DMS79 (cell line): ENCODE measurements around the gene NDRG2.

Experiments used
- DNase-seq: peaks from one replicate; lab custom pipeline; 2025; lab: John Stamatoyannopoulos, UW

NDRG2 gene

DNA sequence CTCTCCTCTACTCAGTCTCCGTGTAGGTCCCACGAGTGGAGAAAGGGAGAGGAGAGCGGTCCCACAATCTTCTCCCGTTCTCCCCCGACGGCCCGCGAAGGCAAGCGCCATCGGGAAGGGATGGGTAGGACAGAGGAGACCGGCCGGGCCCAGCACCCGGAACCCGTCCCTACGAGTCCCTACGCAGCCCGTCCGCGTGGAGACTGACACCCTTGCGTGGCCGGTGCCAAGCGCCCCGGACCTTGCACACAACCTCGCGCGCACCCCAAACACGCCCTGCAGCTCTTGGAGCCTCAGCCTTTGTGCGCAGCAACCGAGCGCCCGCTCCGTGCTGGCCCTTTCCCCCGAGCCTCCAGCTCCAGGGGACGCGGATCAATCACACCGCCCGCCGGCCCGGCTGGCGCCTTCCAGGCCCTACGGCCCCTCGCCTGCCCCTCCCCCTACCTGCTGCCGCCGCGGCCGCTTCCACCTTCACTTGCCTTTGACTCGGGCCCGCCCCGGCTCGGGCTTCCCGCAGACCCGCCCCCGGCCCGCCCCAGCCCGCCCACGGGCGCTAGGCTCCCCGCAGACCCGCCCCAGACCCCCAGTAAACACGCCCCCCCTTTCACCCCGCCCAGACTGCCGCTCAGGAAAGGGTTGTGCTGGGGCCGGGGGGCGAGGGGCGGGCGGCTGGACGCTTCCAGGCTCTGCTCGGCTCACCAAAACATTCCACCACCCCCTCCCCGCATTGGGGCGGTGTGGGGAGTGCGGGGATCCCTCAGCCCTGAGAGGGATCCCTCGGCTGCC lies at the start of gene NDRG2:
NDRG2 (minus strand) TSS at position 477 of the 786 bp plus-strand sequence. CDS start 1,746 bp downstream, outside the sequence.
- DNase-seq = peak; percentile 60

DNA sequence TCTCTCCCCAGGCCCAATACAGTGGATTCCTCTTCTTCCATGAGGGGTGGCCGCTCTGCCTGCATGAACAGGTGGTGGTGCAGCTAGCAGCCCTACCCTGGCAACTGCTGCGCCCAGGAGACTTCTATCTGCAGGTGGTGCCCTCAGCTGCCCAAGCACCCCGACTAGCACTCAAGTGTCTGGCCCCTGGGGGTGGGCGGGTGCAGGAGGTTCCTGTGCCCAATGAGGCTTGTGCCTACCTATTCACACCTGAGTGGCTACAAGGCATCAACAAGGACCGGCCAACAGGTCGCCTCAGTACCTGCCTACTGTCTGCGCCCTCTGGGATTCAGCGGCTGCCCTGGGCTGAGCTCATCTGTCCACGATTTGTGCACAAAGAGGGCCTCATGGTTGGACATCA lies 49.1 kb upstream of the NDRG2 start:
- DNase-seq = no peak

DNA sequence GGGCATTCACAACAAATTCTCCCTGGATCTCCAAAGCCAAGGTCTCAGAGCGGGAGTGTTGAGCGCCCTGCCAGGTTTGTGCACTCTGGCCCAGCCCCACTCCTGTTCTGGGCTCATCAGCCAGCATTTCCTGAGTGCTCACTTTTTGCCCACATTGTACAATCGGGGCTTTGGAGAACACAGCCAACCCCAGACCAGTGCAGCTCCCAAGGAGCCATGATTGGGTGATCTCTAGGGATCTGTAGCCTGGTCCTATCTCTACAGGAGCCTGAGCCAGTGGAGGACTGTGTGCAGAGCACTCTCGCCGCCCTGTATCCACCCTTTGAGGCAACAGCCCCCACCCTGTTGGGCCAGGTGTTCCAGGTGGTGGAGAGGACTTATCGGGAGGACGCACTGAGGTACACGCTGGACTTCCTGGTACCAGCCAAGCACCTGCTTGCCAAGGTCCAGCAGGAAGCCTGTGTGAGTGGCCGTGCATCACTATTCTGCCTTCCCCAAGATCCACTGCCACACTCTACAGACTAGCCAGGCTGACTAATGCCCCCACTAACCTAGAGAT lies 48.0 kb upstream of the NDRG2 start:
- no peak for DNase-seq

DNA sequence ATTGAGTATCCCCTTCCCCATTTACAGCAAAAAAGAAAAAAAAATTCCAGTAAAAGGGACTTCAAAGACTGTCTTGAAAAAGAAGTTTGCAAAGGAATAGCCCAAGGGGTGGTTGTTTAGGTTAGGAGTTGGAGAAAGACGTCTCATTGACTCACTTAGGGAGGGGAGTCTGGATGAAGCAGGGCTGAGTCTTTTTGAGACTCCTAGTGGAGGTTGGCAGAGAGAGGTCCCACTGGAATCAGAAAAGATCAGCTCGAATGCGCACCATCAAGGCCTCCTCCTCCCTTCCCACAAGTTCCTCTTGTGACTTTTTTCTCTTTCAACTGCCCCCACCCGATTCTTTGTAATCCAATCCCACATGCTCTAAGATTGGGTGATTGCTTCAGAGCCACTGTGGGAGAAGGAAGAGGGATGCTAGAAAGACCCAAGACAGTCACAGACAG lies 47.2 kb upstream of the NDRG2 start:
- DNase-seq = no peak

DNA sequence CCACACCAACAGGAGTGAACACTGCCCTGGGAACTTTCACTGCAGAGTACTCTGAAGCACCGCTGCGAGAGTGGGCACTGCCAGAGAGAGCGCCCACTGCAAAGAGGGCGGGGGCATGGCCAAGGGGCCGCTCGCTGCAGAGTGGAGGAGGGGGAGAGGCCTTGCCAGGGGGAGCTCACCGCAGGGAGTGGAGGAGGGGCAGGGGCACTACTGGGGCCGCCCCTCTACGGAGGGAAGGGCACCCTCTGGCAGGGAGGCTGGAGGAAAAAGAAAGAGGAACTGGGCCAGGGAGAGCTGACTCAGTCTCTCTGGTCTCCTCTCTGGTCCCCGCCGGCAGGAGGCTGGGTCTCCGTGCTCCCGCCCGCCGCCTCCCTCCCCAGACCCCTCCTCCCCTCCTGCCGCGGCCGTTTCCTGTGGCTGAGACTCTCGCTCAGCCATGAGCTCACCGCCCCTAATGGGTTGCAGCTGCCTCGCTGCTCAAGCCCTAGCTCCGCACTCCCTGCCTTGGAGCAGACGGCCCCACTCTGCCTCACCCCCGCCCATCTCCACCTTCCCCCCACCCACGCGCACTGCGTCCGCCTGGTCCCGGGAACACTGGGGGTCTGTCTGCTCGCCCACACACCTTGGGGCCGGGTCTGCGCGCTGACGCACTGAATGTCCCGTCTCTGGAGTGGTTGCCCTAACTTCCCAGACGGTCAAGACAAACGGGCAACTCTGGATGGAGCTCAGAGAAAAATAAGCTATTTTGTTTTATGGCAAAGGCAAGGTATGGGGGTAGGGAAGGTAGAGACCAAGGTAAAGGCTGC lies 46.6 kb upstream of the NDRG2 start:
- DNase-seq = peak; percentile 81

DNA sequence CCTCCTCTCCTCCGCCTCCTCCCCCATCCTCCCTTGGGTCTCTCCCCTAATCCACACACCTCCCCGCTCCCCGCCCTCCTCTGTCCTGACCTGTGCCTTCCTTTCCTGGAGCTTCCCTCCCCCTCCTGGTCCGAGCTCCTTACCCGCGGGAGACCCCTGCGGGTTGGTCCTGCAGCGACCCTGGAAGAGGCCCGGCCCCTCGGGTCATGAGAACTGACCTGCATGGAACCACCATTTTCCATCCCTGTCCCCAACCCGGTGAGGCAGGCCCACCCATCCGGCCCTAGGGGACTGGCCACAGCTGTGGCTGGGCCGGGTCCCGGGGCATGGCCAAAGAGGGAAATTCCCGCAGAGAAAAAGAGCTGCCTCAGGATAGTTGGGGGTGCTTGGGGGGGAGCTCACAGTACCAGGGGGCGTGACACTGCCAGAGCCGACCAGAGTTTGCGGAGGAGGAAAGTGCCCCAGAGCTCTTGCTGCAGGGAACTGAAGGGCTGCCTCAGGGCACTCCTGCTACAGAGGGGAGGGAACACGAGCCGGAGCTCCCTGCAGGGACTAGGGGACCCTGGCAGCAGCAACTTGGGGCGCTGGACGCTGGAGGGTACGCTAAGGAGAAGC lies 45.9 kb upstream of the NDRG2 start:
- peak; percentile 62 for DNase-seq

DNA sequence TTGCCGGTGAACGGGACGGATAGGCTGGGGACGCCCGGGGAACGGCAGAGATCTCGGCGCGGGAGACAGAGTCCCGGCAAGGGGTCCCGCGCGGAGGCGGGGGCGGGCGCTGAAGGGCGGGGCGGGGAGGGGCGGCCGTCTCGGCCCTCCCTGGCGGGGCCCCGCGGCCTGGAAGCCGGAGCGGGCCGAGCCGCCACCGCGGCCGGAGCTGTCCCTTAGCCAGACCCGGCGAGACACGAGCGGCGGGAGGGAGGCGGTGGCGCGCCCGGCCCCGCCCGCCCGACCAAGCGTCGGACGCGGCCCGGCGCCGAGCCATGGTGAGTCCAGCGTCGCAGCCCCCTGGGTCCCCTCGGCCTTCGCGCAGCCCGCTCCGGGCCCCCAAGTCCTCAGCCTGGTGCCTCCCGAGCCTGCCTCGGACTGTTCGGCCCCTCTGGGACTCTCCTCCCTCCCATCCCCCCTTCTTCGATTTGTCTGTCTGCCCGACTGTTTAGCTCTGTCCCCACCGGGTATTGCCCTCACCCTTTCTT lies 45.3 kb upstream of the NDRG2 start, which contains the start of gene ARHGEF40:
ARHGEF40 (plus strand) TSS at position 222 of the 527 bp plus-strand sequence; CDS start at position 315, 93 bp downstream.
- peak; percentile 61 for DNase-seq

DNA sequence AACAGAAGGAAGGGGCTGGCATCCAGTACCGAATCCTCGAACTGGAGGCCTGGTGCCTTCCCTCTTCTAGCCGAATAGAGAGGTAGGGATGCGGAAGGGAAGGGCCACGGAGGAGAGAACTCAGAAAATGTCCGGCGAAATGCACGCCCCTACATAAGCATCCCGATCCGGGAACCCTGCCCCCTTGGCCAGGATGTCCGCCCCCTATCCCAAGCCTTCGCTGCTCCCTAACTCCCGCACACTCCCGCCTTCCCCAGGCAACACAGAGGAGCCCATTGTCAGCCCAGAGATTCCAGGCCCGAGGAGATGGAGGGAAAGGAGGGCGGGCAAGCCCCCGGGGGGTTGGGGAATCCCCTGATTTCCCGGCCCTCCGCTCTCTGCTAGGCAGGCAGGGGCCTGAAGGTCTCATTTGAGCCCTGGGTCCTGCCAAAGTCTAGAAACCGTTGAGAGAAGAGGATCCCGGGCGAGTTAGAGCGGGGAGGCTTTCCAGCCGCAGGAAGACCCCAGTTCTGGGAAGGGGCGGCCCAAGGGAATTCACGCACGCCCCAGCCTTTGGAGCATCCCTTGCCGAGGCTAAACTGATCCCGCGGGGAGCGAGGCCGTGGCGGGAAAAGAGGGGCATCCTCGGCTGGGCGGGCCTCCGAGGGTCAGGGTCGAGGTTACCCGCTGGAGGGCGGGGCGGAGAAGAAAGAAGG lies 44.7 kb upstream of the NDRG2 start:
- peak; percentile 70 for DNase-seq

DNA sequence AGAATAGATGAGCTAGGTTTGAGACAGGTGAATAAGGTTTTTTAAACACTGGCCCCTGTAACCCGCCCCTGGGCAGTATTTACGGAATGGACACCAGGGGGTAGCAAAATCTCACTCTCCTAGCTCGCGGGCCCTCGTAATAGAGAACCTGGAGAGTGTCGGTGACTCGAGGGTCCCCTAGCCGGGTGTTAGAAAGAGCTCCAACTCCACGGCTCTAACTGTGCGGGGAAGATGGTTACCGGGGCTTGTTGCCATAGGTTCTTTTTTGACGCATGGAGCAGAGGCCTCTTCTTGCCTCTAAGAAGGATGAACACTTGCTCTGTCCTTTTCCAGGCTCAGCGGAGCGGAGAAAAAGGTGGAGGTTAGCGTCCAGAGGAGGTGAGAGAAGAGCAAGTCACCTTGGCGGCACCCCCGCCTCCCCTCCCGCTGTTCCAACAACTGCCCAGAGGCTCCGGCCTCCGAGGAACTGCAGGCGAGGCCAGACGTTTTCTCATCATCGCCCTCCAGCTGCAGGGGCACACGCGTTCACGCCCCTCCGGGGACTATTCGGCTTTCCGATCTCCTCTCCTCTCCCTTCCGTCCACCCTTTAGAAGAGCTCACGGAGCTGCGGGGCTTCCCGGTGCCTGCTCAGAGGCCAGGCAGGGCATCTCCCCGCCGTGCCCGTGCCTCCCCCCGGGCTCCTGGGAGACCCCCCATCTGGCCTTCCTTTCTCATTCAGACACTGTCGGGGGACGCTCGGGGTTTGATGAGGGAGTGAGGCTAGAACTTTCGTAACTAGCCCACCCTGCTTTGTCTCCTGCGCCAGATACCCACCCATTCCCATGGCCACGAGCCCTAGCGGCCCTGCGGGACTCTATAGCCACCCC lies 43.9 kb upstream of the NDRG2 start:
- DNase-seq = peak; percentile 83

DNA sequence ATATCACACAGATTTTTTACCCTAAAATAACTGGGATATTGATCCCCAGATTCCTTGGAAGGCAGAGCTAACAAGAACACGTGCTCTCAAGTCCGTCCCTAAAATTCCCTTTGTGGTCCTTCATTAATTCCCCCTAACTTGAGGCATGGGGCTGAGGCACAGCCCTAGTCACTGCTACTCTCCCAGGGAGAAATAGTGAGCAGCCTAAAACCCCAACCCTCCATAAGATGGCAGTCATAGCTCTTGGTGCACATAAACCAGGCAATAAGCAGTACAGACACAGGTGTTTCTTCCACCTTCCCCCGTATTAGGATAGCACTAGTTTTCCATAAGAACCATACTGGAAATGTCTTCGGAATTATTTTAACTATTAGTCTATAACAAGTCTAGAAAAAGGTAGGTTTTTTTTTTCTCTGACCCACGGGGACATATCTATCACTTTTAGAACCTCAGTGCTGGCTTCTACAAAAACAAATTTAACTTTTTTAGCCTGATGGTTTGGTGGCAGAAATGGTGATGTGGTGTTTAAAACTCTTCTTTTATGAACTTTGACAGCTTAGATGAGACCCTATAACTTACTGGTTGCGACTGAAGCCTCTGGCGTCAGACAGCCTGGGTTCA lies 42.1 kb upstream of the NDRG2 start:
- DNase-seq = peak; percentile 21

DNA sequence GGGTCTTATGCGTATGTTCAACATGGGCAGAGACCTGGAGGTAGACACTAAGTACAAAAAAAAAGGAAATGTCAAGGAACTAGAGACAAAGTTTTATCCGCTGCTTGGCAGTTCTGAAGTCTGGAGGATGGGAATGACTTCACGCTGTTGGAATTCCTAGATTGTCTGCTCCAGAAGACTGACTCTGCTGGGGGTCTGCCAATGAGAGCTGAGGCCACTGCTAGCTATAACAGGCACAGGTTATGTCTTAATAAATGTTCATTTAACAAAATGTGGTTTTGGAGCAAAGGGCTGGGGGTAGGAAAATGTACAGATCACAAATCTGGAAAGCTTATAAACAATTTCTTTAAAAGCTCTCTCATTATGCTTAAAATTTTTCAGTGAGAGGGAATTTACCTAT lies 38.6 kb upstream of the NDRG2 start:
- no peak for DNase-seq

DNA sequence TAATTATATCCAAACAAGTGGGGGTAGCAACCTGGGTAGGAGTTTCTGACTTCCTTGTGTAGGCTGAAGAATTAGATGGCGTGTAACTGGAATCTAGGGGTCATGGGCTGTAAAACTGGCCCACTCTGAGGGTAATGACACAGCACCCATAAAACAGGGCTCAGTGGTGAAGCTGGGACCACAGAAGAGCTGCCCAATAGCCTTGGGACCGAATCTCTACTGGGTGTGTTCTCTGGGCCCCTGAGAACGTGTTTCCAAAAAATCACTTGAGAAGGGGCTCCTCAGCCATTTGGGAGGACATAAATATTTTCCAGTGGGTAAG lies 36.4 kb upstream of the NDRG2 start:
- DNase-seq = no peak

DNA sequence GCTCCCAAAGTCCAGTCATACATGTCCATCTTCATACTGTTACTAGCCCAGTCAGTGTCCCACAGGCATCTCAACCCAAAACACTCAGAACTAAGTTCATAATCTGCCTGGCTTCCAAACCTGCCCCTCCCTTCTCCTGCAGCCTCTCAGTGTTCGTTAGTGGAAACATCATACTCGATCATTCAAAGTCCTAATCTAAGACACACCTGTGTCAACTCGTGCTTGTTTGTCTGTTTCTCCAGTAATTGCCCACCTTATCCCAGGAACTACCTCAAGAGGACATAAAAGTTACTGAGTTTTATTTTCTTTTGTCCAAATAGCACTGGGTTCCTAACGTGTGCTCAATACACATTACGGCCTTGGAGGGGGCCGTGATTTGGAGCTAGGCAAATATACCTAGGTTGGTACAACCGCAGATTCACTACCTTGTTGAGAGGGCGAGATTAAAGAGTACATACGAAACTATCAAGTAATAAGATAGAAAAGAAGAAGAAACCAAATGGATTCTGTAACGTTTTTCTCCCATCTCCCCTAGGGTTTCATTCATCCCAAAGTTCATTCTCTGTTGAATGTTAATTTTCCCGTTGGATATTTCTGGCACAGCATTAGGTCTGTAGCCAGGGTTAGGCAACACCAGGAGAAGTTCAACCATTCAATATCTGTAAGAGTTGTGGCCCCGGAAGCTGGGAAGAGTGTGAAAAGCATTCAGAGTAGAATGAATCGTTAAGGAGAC lies 35.9 kb upstream of the NDRG2 start:
- DNase-seq = no peak

DNA sequence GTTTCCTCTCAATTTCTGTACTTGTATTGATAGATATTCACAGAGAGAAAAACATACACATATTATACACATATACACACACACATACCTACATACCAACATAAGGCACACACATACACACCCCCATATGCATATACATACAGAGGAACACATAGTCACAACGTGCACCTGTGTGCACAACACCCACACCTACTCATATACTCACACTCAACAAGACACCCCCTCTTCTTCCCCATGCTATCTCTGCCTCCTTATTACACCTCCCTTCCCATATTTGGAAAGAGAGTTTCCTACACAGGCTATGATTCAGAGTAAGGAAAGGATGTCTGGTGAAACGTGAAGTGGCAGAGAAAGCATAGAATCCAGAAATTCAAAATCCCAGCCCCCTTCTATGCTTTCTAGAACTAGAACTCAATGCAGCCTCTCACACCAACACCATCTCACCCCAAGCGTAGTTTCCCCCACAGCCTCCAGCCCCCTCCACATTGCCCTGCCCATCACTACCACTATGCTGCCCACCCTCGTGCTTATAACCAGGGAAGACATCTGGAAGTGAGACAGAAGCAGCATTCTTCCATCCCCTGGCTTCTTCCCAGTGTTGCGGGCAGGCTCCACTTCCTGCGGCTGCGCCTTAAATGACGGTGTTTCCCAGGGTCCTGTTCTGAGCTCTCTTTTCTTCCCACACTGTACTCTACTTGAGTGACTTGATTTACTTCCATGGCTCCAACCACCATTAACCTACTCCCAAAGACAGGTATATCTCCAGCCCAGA lies 35.2 kb upstream of the NDRG2 start:
- DNase-seq = no peak

DNA sequence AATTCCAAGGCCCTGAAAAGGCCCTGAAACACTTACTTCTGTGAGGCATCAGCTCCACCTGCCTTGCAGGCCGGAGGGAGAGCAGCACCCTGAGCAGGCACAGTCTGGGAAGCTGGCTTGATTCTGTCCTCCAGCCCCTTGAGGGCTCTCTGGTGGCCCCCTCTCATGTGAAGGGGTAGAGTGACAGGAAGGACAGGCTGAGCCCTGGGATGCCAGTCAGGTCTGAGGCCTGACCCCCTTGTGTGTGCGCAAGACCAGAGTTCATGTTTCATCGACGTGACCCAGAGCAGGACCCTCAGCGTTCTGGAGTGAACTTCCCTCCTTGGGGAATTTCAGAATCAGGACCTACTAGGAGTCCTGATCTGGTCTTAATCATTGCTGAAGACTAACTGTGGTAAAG lies 34.0 kb upstream of the NDRG2 start:
- DNase-seq = no peak

DNA sequence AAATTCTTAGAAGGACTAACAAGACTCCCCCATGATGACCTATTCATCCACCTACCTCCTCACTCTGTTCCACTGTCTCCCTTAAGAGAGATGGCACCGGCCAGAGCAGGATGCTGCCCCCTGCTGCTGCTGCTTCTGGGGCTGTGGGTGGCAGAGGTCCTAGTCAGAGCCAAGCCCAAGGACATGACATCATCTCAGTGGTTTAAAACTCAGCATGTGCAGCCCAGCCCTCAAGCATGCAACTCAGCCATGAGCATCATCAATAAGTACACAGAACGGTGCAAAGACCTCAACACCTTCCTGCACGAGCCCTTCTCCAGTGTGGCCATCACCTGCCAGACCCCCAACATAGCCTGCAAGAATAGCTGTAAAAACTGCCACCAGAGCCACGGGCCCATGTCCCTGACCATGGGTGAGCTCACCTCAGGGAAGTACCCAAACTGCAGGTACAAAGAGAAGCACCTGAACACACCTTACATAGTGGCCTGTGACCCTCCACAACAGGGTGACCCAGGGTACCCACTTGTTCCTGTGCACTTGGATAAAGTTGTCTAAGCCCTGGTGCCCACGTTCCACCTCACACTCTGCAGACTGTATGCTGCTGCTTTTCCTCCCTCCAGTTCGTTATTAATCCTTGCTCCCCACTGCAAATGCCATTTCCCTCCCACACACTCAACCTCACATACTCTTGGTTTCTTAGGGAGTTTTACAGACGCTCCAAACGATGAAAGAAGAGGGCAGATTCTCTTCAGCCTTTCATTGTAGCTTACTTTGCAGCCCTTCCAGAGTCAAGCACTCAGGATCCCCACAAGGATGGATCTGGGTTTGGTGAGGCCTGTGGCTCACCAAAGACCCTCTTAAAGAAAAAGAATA lies 33.2 kb upstream of the NDRG2 start, which contains the start of gene RNASE8:
RNASE8 (plus strand) TSS at position 20 of the 873 bp plus-strand sequence; CDS start at position 91, 71 bp downstream.
- DNase-seq = no peak

DNA sequence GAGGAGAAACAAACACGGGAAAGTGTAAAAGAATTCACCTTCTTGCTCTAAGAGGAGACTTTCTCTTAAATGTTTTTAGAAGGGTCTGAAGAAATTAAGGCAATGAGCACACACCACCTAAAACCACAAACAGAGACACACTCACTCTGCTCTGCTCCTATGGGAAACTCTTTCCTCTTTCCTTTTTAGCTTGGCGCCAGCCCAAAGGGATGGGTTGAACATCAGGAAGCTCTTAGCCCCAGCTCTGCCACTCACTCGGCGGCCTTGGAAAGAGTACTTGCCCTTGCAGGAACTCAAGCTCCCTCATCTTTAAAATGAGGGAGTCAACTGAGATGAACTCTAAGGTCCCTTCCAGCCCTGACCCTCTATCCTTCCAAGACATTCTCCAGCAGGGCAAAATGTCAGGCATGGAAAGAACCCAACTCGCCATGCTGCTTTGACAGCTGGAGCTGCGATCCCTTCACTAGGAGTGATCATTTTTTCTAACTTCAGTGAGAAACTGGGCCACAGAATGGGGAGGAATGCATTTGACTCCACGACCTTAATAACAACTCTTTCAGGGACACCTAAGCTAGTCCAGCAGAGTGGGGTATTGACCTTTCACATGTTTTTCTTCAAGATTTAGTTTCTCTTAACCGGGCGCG lies 31.8 kb upstream of the NDRG2 start:
- DNase-seq = no peak
